GM23338 (cell line): Measurements from ENCODE around the gene TMPRSS13.

Experiments used
- CREB1 ChIP-seq: fragments of 250-450 bp; sonication (Bioruptor Pico); IDR thresholded peaks from 2 replicates; pipeline ENCODE4 v1.5.0; 2020; ENCODE audit warnings: low read depth, mild to moderate bottlenecking, moderate library complexity
- CTCF ChIP-seq, 2 experiments: fragments of 200-600 bp in 1 of 2; sonication (generic) in 1 of 2; conservative IDR thresholded peaks; 2 replicates each; pipeline versions ENCODE4 v1.5.1 to v1.6.1; 2016 to 2017; ENCODE audit warnings: antibody characterized with exemption in 2 of 2, low read depth in 2 of 2, mild to moderate bottlenecking in 2 of 2, moderate library complexity in 1 of 2
- ETS1 ChIP-seq: IDR thresholded peaks from 2 replicates; pipeline ENCODE4 v1.6.1; 2016; ENCODE audit warnings: antibody characterized with exemption
- EZH2 ChIP-seq: fragments of 200-600 bp; sonication (generic); IDR thresholded peaks from one replicate; pipeline ENCODE4 v1.8.0; 2017; ENCODE audit warnings: antibody characterized with exemption, mild to moderate bottlenecking, low read depth; ENCODE audit not compliant: unreplicated experiment
- EZH2phosphoT487 ChIP-seq: fragments of 200-600 bp; sonication (generic); IDR thresholded peaks from one replicate; pipeline ENCODE4 v1.8.1; 2018; ENCODE audit warnings: antibody characterized with exemption; ENCODE audit not compliant: unreplicated experiment
- JUNB ChIP-seq: IDR thresholded peaks from one replicate; pipeline ENCODE4 v1.6.1; 2016; ENCODE audit warnings: antibody characterized with exemption; ENCODE audit not compliant: unreplicated experiment
- NANOG ChIP-seq: IDR thresholded peaks from 2 replicates; pipeline ENCODE4 v1.6.1; 2016; ENCODE audit warnings: antibody characterized with exemption, borderline replicate concordance
- POLR2AphosphoS5 ChIP-seq: IDR thresholded peaks from 2 replicates; pipeline ENCODE4 v1.6.1; 2016; ENCODE audit warnings: antibody characterized with exemption, low read depth
- REST ChIP-seq: IDR thresholded peaks from one replicate; pipeline ENCODE4 v1.6.1; 2018; ENCODE audit warnings: antibody characterized with exemption; ENCODE audit not compliant: unreplicated experiment
- STAT1 ChIP-seq: IDR thresholded peaks from one replicate; pipeline ENCODE4 v1.6.1; 2016; ENCODE audit warnings: antibody characterized with exemption; ENCODE audit not compliant: unreplicated experiment
- ZNF114 ChIP-seq: fragments of 250-450 bp; sonication (Bioruptor Pico); IDR thresholded peaks from 2 replicates; pipeline ENCODE4 v1.5.0; 2020; ENCODE audit warnings: mild to moderate bottlenecking, moderate library complexity
- ZNF462 ChIP-seq: fragments of 250-450 bp; sonication (Bioruptor Pico); IDR thresholded peaks from 2 replicates; pipeline ENCODE4 v1.5.0; 2020; ENCODE audit warnings: mild to moderate bottlenecking, moderate library complexity

- TF ChIP-seq CTCF (conservative IDR thresholded peaks at IDR 0.05; ENCODE audit: low read depth in 2 of 2) (no peak), EZH2 (no peak), STAT1 (no peak), EZH2phosphoT487 (no peak), POLR2AphosphoS5 (no peak), ZNF114 (no peak), CREB1 (CRISPR knock-in tag) (no peak), JUNB (no peak), REST (no peak), ETS1 (no peak), NANOG (no peak), ZNF462 (CRISPR knock-in tag) (no peak)
Measured at GRCh38 chr11:117914991-117915618, 14.1 kb downstream of the TMPRSS13 start.
